PC-9 (cell line): ENCODE measurements around the gene CD302. TPM values are rescaled to one million over a fixed set of nuclear protein-coding genes. Genes with fewer than 3 reads are reported as not detected.

Experiments
- Bru-seq: library from RNA; stranded (reverse); fragments of 400-500 nt; gene quantifications from one replicate; lab custom pipeline; 2021; lab: Mats Ljungman, UMichigan
- BruChase-seq, 2 experiments: library from RNA; stranded (reverse); fragments of 400-500 nt; gene quantifications; one replicate each; lab custom pipeline; 2021; lab: Mats Ljungman, UMichigan
- BruUV-seq: library from RNA; stranded (reverse); fragments of 400-500 nt; replicated peaks from 2 replicates; lab custom pipeline; 2021; lab: Mats Ljungman, UMichigan
- CTCF ChIA-PET: fragments of 300-600 bp; sonication (Branson Sonifier 250); formaldehyde crosslinking; loops from one replicate; lab custom pipeline; 2022; ENCODE audit warnings: antibody characterized with exemption; lab: Charles Lee
- POLR2A ChIA-PET: fragments of 300-600 bp; sonication (Branson Sonifier 250); formaldehyde crosslinking; loops from one replicate; lab custom pipeline; 2022; ENCODE audit warnings: antibody characterized with exemption; ENCODE audit not compliant: unreplicated experiment; lab: Charles Lee
- DNase-seq, 2 experiments: peaks; one replicate each; pipeline versions ENCODE4 v3.0.0 to v3.0.0-alpha.2; 2015 to 2022; ENCODE audit warnings: mixed read lengths in 1 of 2
- H2AFZ ChIP-seq: fragments of 200-600 bp; sonication (generic); 2 replicates; pipeline ENCODE4 v1.8.1; 2017; ENCODE audit warnings: antibody characterized with exemption
- H3F3A ChIP-seq: fragments of 200-600 bp; sonication (generic); 2 replicates; pipeline ENCODE4 v1.8.1; 2017; ENCODE audit warnings: antibody characterized with exemption, mild to moderate bottlenecking, low read depth; ENCODE audit not compliant: insufficient read depth
- H3K27ac ChIP-seq: fragments of 200-600 bp; sonication (generic); 2 replicates; pipeline ENCODE4 v1.6.1; 2016; ENCODE audit warnings: mixed run types
- H3K27me3 ChIP-seq: fragments of 200-600 bp; sonication (generic); 2 replicates; pipeline ENCODE4 v1.6.1; 2016; ENCODE audit warnings: low read depth, mixed run types; ENCODE audit not compliant: insufficient read depth
- H3K36me3 ChIP-seq: fragments of 200-600 bp; sonication (generic); 2 replicates; pipeline ENCODE4 v1.6.1; 2016; ENCODE audit warnings: low read depth, mixed run types
- H3K4me1 ChIP-seq: fragments of 200-600 bp; sonication (generic); replicated peaks from 2 replicates; pipeline ENCODE4 v1.6.1; 2016; ENCODE audit warnings: mixed run types; ENCODE audit not compliant: insufficient read depth
- H3K4me2 ChIP-seq: fragments of 200-600 bp; sonication (generic); 2 replicates; pipeline ENCODE4 v1.6.1; 2017; ENCODE audit warnings: mixed run types
- H3K4me3 ChIP-seq: fragments of 200-600 bp; sonication (generic); 2 replicates; pipeline ENCODE4 v1.6.1; 2016; ENCODE audit warnings: mixed run types
- H3K79me2 ChIP-seq: fragments of 200-600 bp; sonication (generic); 2 replicates; pipeline ENCODE4 v1.6.1; 2017; ENCODE audit warnings: low read depth, mixed run types
- H3K9me2 ChIP-seq: fragments of 200-600 bp; sonication (generic); 2 replicates; pipeline ENCODE4 v1.8.1; 2017; ENCODE audit warnings: mild to moderate bottlenecking; ENCODE audit not compliant: insufficient read depth
- H3K9me3 ChIP-seq: fragments of 200-600 bp; sonication (generic); 2 replicates; pipeline ENCODE4 v1.8.1; 2016; ENCODE audit warnings: low read depth; ENCODE audit not compliant: insufficient read depth
- H4K20me1 ChIP-seq: fragments of 200-600 bp; sonication (generic); 2 replicates; pipeline ENCODE4 v1.8.1; 2017; ENCODE audit not compliant: insufficient read depth
- CTCF ChIP-seq: fragments of 200-600 bp; sonication (generic); conservative IDR thresholded peaks from 2 replicates; pipeline ENCODE4 v1.6.1; 2017; ENCODE audit warnings: mixed run types, antibody characterized with exemption, mild to moderate bottlenecking, moderate library complexity
- EZH2 ChIP-seq: fragments of 200-600 bp; sonication (generic); IDR thresholded peaks from 2 replicates; pipeline ENCODE4 v1.8.0; 2017; ENCODE audit warnings: antibody characterized with exemption, low read depth
- intact Hi-C: fragments of 100-400 bp; cut with micrococcal nuclease; formaldehyde crosslinking; loops from one replicate; pipeline ENCODE4 v1.10.0; 2022; ENCODE audit not compliant: unreplicated experiment
- long read RNA-seq: library from polyadenylated mRNA; stranded (forward); transcript quantifications from one replicate; pipeline ENCODE4 v2.0.0, GENCODE V29; 2022
- total RNA-seq: library from RNA; stranded (reverse); gene quantifications from 2 replicates; pipeline ENCODE4 v1.2.3, GENCODE V29; 2021

Gene CD302
- total RNA-seq (1.5 and 2.6 TPM in 2 replicates), Bru-seq, nascent RNA (percentile 43 among the genes with signal in this experiment), BruChase-seq, experiment 1, labeled RNA remaining after a 2-hour chase (percentile 49 among the genes with signal in this experiment), BruChase-seq, experiment 2, labeled RNA remaining after a 6-hour chase (percentile 69 among the genes with signal in this experiment)
- long read RNA-seq, partial matches to known transcripts: 0 of 2 reads
- long read RNA-seq, other reads (novel, unspliced or antisense): 0 of 2 reads

DNA sequence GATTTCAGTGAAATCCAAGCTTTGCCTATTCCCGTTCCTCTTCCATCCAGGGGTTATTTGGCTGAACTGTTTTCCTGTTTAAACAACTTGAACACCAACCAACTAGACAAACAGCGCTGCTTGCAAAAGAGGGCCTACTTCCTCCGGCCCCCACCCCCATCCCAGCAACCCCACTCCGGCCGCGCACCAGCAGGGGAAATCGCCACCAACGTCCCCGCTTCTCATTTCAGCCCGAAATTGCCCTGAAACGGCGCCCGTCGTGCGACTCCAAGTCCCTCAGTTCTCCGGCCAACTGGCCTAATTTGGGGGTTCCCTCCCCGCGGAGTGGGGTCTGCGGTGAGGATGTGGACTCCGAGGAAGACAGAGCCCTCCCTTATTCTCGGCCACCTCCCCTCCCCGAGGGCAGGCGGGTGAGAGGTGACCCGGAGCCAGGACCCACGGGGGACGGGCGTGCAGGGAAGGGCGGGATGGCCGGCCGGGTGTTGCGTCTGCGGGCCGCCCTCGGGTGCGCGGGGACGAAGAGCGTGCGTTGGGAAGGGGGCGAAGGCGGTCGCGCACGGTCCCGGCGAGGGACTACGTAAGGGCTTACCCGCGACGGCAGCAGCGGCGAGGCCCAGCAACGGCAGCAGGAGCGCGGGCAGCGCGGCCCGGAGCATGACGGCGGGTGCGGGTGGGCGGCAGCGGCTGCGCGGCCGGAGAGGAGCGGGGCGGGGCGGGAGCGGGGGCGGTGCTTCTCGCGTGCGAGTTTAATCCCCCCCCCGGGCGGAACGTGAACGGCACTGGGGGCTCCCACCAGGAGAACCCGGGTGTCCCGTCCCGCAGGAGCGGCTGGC, at the start of gene CD302:
Gene CD302, minus strand, starts transcription at position 666 of the 833 bp plus-strand sequence. Its CDS starts 10 bp downstream, at position 656.
- no peak within 1 kb of the TSS for H3K27ac ChIP-seq
- no peaks in the 10 kb centered on the region for H3F3A ChIP-seq
- H3K4me2 ChIP-seq: peak within 1 kb of the TSS; percentile 77
- TF ChIP-seq EZH2 (no peak), CTCF (no peak)
- H3K9me3 ChIP-seq: no peaks in the 10 kb centered on the region
- ChIA-PET POLR2A (no interaction called here), CTCF (no interaction called here)
- no peaks in the 10 kb centered on the region for H3K4me1 ChIP-seq
- H3K27me3 ChIP-seq: peaks cover 19% of the 10 kb centered on the region; the same call in 1 of the 2 replicates
- H3K4me3 ChIP-seq: peak within 1 kb of the TSS; percentile 58
- no peaks in the 10 kb centered on the region for H3K9me2 ChIP-seq
- H3K36me3 ChIP-seq: no peaks in the 10 kb centered on the region
- BruUV-seq: TSS peak; percentile 16
- peak in 1 of 2 experiments; percentile 30 for DNase-seq
- intact Hi-C loops: no loop called here
- H4K20me1 ChIP-seq: no peaks in the 10 kb centered on the region
- peak within 1 kb of the TSS; percentile 81 for H2AFZ ChIP-seq
- H3K79me2 ChIP-seq: no peaks in the 10 kb centered on the region

- Histone ChIP-seq H3K79me2 (no peaks in the 10 kb centered on the region), H3K9me3 (no peaks in the 10 kb centered on the region), H3K4me1 (no peaks in the 10 kb centered on the region), H2AFZ (no peak overlapping the region), H3K36me3 (no peaks in the 10 kb centered on the region), H3K27me3 (no peaks in the 10 kb centered on the region), H3F3A (no peaks in the 10 kb centered on the region), H3K27ac (no peak overlapping the region), H3K4me3 (no peak overlapping the region), H4K20me1 (no peaks in the 10 kb centered on the region), H3K9me2 (no peaks in the 10 kb centered on the region), H3K4me2 (no peak overlapping the region)
- ChIA-PET CTCF (no interaction called here), POLR2A (no interaction called here)
- DNase-seq: no peak
- intact Hi-C loops: no loop called here
- TF ChIP-seq CTCF (no peak), EZH2 (no peak)
- no TSS peak for BruUV-seq
These were observed 48.6 kb upstream of the CD302 start for GRCh38 chr2:159846564-159846963.

GRCh38 chr2:159840616-159841015, 42.6 kb upstream of the CD302 start:
- H3K4me2 ChIP-seq: no peak overlapping the region
- no peaks in the 10 kb centered on the region for H3K9me3 ChIP-seq
- H3K27ac ChIP-seq: no peak overlapping the region
- H3K36me3 ChIP-seq: no peaks in the 10 kb centered on the region
- DNase-seq: no peak
- intact Hi-C loops: no loop called here
- ChIA-PET CTCF (no interaction called here), POLR2A (no interaction called here)
- H3F3A ChIP-seq: no peaks in the 10 kb centered on the region
- no peaks in the 10 kb centered on the region for H4K20me1 ChIP-seq
- H3K4me1 ChIP-seq: no peaks in the 10 kb centered on the region
- H2AFZ ChIP-seq: no peak overlapping the region
- H3K9me2 ChIP-seq: no peaks in the 10 kb centered on the region
- H3K79me2 ChIP-seq: no peaks in the 10 kb centered on the region
- H3K27me3 ChIP-seq: no peaks in the 10 kb centered on the region
- BruUV-seq: no TSS peak
- H3K4me3 ChIP-seq: no peak overlapping the region
- TF ChIP-seq EZH2 (no peak), CTCF (no peak)
